Activated CD8-positive, alpha-beta memory T cell treated with anti-CD3 and anti-CD28 coated beads for 4 hours (primary cell): ENCODE data around the gene C11orf54.
"Not testable (repeated sequence)": the region's sequence is repeated elsewhere in the genome, so short reads cannot be mapped to it uniquely, and the experiment has no call there.

Experiments
- DNase-seq, 2 donors: peaks; one replicate each; pipeline ENCODE4 v3.0.0-alpha.2; 2020; ENCODE audit warnings: low read depth in 2 of 2

Gene C11orf54

GRCh38 chr11:93734427-93735222 lies 6.8 kb upstream of the C11orf54 start:
- no peak for DNase-seq

GRCh38 chr11:93735627-93736026 lies 5.8 kb upstream of the C11orf54 start:
- DNase-seq: no peak

- no peak for DNase-seq
These were observed 5.3 kb upstream of the C11orf54 start for GRCh38 chr11:93736129-93736528.

- DNase-seq: no peak
These were observed 3.4 kb upstream of the C11orf54 start for GRCh38 chr11:93737904-93738612.

- no peak for DNase-seq
These were observed 2.8 kb upstream of the C11orf54 start for GRCh38 chr11:93738647-93739081.

GRCh38 chr11:93740031-93740729 lies 1.3 kb upstream of the C11orf54 start:
- DNase-seq: no peak

- peak; percentile 38 to 53 for DNase-seq
These were observed 760 bp upstream of the C11orf54 start for GRCh38 chr11:93740730-93741093.

- DNase-seq: no peak
These were observed 382 bp downstream of the C11orf54 start for GRCh38 chr11:93741882-93742226.

GRCh38 chr11:93743291-93743690 lies 1.8 kb downstream of the C11orf54 start:
- DNase-seq: no peak

- no peak for DNase-seq
These were observed 3.2 kb downstream of the C11orf54 start for GRCh38 chr11:93744669-93745004.

GRCh38 chr11:93745005-93745755 lies 3.7 kb downstream of the C11orf54 start:
- DNase-seq: not testable (repeated sequence)

- DNase-seq: no peak
These were observed 4.6 kb downstream of the C11orf54 start for GRCh38 chr11:93746101-93746500.

GRCh38 chr11:93747122-93747521 lies 5.7 kb downstream of the C11orf54 start:
- no peak for DNase-seq

GRCh38 chr11:93751001-93751400 lies 9.5 kb downstream of the C11orf54 start:
- no peak for DNase-seq

GRCh38 chr11:93753241-93753640 lies 11.8 kb downstream of the C11orf54 start:
- DNase-seq: no peak

- DNase-seq: no peak
These were observed 15.3 kb downstream of the C11orf54 start for GRCh38 chr11:93756748-93757147.

GRCh38 chr11:93757301-93757700 lies 15.8 kb downstream of the C11orf54 start:
- no peak for DNase-seq

- no peak for DNase-seq
These were observed 16.7 kb downstream of the C11orf54 start for GRCh38 chr11:93757924-93758865.

GRCh38 chr11:93759123-93759522 lies 17.7 kb downstream of the C11orf54 start:
- DNase-seq: not testable (repeated sequence)

- no peak for DNase-seq
These were observed 20.4 kb downstream of the C11orf54 start for GRCh38 chr11:93761910-93762309.

- DNase-seq: no peak
These were observed 24.1 kb downstream of the C11orf54 start for GRCh38 chr11:93765551-93765950.
